ENCODE measurements around the gene ALAD.
"Not testable (repeated sequence)": the region's sequence is repeated elsewhere in the genome, so short reads cannot be mapped to it uniquely, and the experiment has no call there.

- not testable (repeated sequence) for TF ChIP-seq POLR2A (IDR thresholded peaks at IDR 0.05; ENCODE audit: low read length); GATA1 (IDR thresholded peaks at IDR 0.05; ENCODE audit: low read depth, low read length)
Observed at GRCh38 chr9:113406353-113406752, 5.3 kb upstream of the ALAD start.
